ENCODE measurements around the gene NOTUM.
"Not testable (repeated sequence)": the region's sequence is repeated elsewhere in the genome, so short reads cannot be mapped to it uniquely, and the experiment has no call there.

Gene NOTUM

DNA sequence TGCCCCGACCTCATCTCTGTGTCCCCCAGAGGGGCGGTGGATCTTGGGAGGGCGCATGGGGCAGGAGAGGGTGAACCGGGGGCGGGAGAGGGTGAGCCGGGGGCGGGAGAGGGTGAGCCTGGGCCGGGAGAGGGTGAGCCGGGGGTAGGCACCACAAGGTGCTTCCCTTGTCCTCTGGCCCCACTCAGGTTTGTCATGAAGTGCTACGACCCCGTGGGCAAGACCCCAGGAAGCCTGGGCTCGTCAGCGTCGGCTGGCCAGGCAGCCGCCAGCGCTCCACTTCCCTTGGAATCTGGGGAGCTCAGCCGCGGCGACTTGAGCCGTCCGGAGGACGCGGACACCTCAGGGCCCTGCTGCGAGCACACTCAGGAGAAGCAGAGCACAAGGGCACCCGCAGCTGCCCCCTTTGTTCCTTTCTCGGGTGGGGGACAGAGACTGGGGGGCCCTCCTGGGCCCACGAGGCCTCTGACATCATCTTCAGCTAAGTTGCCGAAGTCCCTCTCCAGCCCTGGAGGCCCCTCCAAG is 35.3 kb upstream of the NOTUM start:
- no peak for DNase-seq (ENCODE audit: low spot score)

DNA sequence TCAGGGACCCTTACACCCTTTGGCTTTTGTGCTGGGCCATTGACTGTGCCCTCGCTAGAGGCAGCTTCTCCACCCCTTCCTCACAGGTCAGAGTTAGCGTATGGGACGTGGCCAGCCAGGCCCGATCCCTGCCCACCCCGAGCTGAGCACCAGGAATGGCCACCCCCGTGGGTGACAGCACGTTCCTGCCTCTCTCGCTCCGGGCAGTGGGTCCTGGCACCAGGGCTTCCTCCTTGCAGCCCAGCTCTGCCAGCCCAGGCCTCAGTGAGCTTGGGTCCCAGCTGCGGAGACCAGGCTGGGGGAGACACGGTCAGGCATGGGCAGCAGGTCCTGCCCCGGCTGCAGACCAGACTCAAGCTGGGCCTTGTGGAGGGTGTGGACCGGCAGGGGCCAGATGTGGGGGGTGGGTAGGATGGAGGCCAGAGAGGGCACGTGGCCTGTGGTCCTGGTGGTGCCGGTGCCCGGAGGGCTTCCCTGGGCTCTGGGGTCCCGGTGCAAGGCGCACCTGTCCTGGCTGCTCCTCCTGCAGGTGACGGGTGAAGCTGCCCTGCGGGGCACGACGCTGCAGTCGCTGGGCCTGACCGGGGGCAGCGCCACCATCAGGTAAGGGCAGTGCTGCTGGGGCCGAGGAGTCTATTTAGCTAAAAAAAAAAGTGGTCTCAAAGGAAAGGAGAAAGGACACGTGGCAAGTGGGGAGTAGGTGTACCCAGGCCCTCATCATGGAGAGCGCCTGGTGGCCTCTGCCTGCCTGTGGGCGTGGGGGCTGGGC is 34.7 kb upstream of the NOTUM start:
- DNase-seq (ENCODE audit: low spot score) = no peak

DNA sequence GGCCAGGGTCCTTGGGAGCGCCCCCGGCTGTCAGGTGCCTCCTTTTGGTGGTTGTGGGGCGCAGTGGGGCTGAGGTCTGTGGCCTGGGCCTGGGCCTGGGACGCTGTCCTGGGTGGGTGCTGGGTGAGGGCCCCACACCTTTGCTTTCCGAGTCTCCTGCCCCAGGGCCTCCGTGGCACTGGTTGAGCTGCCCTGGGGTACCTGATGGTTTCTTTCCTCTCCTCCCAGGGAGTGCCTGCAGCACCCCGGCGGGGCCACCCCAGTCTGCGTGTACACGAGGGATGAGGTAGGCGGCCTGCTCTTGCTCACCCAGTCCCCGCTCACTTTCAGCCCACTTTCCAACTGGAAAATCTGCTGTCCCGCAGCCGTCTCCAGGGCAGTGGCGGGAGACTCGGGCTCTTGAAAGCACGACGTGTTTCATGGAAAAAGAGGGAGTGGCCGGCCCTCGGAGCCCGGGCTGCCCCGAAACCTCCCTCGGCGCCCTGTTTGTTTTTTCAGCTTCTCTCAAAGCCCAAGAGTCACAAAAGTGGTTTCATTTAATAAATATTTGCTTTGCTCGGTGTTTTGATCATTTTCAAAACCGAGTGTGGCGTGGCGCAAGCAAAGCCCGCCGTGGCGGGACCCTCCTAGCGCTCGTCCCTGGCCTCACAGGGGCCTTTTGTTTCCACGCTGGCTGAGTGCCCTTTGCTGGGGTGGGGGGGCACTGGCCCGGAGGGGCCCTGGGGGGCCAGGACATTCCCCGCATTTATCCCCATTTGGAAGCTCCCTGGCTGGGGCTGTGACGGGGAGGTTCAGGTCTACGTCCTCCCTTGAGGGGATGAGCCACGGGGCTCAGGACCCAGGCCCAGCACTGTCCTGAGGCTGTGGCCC is 33.8 kb upstream of the NOTUM start:
- no peak for DNase-seq (ENCODE audit: low spot score)

DNA sequence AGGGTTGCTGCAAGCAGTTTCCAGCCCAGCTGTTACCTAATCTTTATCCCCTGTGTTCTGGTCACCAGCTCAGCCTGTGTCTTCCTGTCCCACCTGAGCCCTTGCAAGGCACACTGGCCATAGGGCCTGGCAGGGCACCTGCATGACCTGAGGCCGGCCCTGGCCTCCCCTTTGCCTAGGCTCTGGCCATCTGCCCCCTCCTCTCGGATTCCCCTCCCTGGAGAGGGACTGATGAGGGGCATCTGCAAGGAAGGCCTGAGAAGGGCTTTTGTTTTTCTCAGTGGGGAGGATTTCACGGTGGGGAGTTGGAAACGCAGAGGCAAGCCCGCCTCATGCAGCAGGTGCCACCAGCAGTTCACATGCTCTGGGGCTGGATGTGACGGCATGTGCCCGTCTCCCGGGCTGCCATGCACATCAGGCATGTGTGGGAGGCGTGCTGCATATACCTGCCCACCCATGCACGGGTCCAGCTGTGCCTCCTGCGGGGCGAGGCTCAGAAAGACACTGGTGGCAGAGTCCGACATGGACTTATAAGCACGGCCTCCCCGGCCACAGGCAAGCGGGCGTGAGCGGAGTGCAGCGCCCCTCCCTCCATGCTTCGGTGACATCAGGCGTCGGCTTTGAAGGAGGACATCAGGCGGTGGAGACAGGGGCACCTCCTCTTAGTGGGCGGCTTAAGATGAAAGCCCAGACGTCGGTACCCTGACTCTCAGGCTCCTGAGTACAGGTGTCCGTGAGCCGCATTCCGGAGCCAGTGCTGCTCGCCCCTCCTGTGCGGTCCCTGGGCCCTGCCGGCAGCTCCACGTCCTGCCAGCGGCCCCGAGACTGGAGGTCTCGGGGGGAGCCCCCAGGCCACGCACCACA is 33.0 kb upstream of the NOTUM start:
- DNase-seq (ENCODE audit: low spot score) = no peak

DNA sequence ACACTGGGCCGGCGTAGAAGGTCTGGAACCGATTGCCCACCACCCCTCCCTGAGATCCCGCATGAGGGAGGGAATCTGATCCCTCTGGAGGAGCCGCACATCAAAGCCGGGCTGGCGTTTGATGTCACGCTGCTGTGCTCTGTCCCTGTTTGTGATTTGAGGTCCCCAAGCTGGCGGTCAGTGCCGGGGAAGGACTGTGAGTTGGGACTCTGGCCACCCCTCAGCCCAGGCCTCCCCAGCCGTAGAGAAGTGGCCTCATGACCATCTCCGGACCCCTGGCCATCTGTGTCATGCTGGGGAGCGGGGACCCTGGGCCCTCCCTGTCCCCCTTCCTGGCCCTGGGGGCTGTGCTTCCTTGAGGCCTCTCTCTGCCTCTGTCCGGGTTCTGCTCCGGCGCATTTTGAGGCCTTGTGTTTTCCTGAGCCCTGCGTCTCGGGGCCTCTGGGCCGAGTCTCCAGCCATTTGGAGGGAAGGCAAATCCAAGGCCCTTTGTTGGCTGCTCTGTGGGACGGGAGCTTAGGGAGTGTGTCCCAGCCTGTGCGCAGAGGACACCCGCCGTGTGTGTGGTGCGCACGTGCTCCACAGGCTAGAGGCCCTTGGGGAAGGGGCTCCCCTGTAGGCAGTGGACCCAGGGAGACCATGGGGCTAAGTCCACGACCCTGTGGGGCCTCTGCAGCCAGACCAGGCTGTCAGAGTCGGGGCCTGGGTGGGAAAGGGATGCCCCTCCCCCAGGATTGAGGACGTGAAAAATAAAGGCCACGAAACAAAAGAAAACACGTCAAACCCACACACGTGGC is 31.5 kb upstream of the NOTUM start:
- no peak for DNase-seq (ENCODE audit: low spot score)

DNA sequence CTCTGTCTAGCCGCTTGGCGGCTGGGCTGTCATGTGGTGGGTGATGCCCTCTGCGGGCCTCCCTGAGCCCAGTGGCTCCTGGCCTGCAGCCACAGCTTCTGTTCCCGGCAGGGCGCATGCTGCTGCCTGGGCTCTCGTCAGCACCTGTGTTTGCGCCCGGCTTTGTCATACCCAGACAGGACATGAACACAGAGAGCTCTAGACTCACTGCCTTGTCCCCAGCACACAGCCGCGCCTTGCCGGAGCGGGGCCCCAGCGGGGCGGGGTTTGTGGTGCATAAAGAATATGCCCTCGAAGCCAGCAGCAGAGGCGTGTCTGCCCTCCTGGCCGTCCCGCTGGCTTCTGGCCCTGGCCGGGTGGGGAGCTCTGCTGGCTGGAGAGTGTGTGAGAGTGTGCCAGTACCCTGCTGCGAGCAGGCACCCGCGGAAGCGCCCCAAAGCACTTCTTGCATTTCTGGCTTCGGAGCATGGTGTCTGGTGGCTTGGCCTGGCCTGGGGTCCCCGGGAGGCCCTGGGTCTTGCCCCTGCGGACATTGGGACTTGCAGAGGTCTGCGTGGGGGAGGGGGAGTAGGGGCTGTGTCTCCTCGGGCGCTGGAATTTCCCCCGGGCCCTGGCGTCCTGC is 30.8 kb upstream of the NOTUM start:
- DNase-seq (ENCODE audit: low spot score) = no peak

DNA sequence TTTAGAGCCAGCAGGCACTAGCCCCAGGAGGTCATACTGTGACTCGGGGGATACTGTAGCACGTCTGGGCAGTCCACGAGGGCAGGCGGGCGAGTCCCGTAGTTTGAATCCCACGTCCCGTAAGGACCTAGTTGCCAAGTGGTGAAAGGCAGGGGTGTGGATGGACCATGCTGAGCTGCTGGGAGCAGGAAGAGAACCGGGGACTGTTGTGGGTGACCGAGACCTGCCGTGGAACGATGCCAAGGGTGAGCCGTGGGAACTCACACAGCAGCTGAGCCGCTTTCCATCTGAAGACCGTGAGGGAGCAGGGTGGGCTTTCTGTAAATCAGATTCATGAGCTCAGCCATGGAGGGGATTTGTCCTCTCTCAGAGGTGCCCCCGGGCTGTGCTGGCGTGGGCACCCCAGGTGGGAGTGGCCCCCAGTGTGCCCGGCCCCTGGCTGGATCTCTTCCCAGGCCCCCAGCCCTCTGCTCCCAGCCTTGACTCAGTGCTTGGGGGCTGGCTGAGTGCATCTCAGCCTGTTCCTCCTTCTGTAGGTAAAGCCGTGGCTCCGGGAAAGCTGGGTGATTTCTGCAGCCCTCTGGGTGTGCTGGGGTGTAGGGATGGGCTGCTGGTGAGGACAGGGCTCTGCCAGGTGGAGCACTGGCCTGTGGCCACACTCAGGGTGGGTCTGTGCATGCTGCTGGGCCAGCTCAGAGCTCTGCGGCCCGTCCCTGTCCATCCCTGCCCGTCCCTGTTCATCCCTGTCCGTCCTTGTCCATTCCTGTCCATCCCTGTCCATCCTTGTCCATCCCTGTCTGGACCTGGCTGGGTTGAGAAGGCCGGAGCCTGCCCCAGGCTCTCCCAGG is 30.1 kb upstream of the NOTUM start:
- no peak for DNase-seq (ENCODE audit: low spot score)

DNA sequence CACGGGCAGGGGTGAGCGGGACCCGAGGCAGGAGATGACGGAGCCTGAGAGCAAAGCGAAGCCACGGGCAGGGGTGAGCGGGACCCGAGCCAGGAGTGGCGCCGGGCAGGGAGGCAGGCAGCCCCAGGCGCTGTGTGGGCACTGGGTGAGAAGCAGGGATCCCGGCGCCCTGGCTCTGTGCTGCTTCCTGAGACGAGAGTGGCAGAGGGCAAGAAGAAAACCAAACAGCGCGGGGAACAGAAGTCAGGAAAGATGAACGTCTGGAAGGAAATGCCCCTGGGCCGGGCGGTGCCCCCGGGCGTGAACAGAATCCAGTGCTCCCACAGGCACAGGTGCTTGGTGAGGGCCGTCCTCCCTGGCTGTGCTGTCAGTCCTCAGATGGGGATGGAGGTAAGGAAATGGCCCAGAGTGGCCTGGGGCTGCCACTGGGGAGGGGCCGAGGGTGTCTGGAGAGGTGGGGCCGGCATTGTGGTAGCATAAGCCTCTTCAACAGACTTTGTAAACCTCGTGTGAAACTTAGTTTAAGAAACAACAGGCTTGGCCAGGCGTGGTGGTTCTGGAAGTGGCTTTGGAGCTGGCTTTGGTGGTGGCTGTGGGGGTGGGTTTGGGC is 26.3 kb upstream of the NOTUM start:
- no peak for DNase-seq (ENCODE audit: low spot score)

DNA sequence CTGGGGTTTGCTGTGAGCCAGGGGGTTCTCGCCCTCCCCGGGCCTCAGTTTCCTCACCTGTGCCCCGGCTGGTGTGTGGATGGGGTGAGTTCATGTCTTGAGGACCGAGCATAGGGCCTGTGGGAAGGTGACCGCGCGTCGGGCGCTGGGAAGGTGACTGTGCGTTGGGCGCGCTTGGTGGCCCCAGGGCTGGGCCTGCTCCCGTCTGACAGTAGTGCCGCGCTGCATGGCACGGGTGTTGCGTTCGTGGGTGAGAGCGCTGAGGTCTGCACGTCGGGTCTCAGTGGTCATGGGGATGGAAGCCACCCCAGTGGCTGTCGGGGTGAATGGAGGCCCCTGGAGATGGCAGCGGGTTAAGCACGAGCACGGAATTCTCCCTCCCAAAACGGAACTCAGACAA is 25.6 kb upstream of the NOTUM start:
- DNase-seq (ENCODE audit: low spot score) = no peak

DNA sequence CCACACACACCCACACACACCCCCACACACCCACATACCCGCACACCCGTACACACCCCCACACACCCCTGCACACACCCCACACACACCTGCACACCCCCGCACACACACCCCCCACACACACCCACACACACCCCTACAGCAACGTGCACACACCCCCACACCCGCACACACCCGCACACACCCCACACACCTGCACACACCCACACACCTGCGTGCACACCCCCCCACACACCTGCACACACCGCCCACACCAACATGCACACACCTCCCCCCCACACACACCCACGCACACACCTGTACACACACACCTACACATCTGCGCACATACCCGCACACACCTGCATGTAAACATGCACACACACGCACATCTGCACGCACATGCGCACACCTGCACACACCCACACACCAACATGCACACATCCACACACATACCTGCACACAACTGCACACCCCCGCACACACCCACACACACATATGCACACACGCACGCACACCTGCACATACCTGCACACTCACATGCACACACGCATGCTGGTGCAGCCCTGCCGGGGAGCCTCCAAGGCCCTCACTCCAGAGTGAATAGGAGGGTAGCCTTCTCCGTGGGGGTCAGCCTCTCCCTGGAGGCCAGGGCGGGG is 23.9 kb upstream of the NOTUM start:
- DNase-seq (ENCODE audit: low spot score) = no peak

DNA sequence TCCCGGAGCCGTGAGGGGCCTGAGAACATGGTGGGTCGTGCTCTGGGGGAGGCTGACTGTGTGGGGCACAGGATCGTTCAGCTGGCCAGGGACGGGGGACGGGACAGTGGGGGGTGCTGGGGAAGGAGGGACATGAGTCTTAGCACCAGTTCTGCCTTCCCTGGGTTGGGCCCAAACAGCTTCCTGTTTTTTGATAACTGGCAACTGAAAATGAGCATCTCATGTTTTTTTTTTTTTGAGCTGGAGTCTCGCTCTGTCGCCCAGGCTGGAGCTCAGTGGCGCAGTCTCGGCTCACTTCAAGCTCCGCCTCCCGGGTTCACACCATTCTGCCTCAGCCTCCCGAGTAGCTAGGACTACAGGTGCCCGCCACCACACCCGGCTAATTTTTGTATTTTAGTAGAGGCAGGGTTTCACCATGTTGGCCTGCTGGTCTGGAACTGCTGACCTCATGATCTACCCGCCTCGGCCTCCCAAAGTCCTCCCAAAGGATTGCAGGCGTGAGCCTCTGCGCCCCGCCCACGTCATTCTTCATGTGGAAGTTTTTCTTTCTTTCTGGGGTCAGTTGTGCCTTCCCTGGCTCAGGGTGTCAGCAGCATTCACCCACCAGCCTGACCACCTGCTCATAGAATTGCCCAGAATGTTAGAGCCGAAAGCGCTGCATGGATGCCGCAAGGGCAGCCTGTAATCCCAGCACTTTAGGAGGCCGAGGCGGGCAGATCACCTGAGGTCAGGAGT is 22.8 kb upstream of the NOTUM start:
- DNase-seq (ENCODE audit: low spot score) = no peak

DNA sequence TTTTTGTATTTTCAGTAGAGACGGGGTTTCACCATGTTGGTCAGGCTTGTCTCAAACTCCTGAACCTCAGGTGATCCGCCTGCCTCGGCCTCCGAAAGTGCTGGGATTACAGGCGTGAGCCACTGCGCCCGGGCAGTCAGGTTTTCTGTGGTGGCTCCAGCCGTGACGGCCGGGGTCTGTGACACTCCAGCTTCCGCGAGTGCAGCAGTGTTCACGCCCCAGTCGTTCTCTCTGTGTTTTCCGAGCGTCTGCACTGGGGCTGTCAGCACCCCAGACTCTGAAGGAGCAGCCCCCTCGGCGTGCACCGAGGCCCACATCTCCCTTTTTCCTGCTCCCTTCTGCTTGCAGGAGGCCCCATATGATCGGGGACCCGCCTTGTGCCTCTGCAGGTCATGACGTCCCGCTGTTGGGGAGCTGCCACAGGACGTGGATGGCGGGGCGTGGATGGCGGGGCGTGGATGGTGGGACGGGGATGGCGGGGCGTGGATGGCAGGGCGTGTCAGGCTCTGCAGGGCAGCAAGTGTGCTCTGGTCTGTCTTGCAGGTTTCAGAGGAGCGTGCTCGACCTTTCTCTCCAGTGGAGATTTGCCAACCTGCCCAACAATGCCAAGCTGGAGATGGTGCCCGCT is 22.1 kb upstream of the NOTUM start:
- no peak for DNase-seq (ENCODE audit: low spot score)

DNA sequence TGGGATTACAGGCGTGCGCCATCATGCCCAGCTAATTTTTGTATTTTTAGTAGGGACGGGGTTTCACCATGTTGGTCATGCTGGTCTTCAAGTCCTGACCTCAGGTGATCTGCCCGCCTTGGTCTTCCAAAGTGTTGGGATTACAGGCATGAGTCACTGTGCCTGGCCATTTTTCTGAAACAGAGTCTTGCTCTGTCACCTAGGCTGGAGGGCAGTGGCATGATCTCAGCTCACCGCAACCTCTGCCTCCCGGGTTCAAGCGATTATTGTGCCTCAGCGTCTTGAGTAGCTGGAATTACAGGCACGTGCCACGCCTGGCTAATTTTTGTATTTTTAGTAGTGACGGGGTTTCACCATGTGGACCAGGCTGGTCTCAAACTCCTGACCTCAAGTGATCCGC is 20.5 kb upstream of the NOTUM start:
- DNase-seq (ENCODE audit: low spot score) = not testable (repeated sequence)

DNA sequence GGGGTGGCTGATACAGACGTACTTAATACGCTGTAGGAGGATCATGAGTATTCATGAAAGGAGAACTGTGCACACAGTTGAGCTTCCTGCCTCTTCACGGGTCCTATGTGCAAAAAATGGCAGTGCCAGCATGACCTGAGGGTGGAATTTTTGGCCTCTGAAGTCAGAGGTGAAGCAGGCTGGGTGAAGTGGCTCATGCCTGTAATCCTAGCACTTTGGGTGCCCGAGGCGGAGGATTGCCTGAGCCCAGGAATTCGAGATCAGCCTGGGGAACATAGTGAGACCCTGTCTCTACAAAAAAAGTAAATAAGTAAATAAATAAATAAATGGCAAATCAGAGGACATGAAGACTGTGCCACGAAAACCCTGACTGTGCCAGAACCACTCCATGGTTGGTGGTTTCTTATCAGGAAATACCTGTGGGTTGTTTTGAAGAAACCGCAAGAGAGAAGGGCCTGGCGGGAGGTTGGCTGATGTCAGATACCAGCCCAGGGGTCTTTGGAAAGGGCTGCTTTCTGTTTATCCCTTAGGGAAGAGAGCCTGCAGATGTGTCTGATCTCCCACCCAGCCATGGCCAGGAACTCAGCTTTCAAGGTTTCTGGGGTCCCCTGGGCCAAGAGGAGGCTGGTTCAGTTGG is 19.8 kb upstream of the NOTUM start:
- DNase-seq (ENCODE audit: low spot score) = no peak

DNA sequence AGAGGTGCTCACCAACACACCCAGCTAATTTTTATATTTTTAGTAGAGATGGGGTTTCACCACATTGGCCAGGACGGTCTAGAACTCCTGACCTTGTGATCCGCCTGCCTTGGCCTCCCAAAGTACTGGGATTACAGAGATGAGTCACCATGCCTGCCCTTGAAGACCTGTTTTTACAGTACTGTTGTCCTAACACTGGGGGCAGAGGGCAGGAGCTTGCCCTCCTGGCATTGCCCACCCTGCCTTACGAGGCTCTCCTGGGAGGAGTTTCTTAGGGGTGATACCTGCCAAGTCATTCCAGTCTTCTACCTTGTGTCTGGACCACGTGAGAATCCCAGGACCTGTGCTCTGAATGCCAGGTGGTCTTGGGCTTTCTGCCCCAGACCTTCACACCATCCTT is 19.1 kb upstream of the NOTUM start:
- DNase-seq (ENCODE audit: low spot score) = no peak

DNA sequence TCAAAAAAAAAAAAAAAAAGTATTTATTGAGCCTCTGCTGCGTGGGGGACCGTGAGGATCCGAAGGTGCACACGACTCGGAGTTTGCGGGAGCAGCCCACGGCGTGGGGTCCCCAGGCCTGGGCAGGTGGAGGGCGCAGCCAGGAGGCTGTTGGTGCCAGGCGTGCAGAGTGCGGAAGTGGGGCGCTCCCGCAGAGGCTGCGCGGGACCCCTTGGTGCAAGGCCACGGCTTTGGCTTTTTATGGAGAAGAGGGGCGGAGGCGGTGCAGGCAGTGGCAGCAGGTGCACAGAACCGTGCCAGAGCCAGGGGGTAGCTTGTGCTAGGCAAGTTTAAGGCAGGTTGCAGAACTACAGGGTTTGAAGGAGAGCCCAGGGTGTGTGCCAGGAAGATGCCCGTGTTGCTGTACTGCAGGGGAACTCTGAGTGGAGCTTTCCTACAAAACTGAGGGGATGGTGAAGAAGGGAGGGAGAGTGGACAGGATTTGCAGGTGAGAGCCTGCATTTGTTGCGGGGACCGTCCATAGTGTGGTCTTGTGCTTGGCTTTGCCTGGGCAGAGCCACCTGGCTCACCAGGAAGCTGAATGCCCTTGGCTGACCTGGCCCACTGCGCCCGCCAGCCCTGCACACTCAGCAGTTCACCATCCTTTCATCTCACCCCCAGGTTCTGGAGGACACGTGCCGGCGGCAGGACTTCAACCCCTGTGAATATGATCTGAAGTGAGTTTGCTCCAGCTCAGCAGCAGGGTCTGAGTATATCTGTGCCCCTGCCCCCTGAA is 17.7 kb upstream of the NOTUM start:
- DNase-seq (ENCODE audit: low spot score) = no peak

Measured in CD4-positive, alpha-beta T cell treated with Interleukin-15 for 4 hours (primary cell).